Spleen (tissue), 11 donors: ENCODE measurements around the gene CD4. TPM values are rescaled to one million over a fixed set of nuclear protein-coding genes. Genes with fewer than 3 reads are reported as not detected.

ENCODE experiments used
- DNase-seq: peaks from one replicate; pipeline ENCODE4 v3.0.0-alpha.2; 2020
- H3K27ac ChIP-seq, 8 donors: fragments of 200-600 bp; sonication (generic) in 7 of 8; 1 replicate in 4 of 8; 2 replicates in 4 of 8; pipeline versions ENCODE4 v1.5.0 to v1.8.0; 2016 to 2021; ENCODE audit warnings: inconsistent platforms in 4 of 8, mild to moderate bottlenecking in 4 of 8, moderate library complexity in 1 of 8
- H3K27me3 ChIP-seq, 7 donors: fragments of 200-600 bp; sonication (generic) in 6 of 7; replicated peaks in 1 of 7; 1 replicate in 4 of 7; 2 replicates in 3 of 7; pipeline versions ENCODE4 v1.5.0 to v1.8.0; 2016 to 2021; ENCODE audit warnings: inconsistent platforms in 3 of 7, mild to moderate bottlenecking in 1 of 7
- H3K36me3 ChIP-seq, 6 donors: fragments of 200-600 bp; sonication (generic) in 5 of 6; 1 replicate in 4 of 6; 2 replicates in 2 of 6; pipeline versions ENCODE4 v1.5.0 to v1.8.0; 2016 to 2021; ENCODE audit warnings: inconsistent platforms in 2 of 6
- H3K4me1 ChIP-seq, 6 donors: fragments of 200-600 bp; sonication (generic) in 5 of 6; 1 replicate in 3 of 6; 2 replicates in 3 of 6; pipeline versions ENCODE4 v1.5.0 to v1.8.0; 2016 to 2021; ENCODE audit warnings: inconsistent platforms in 3 of 6
- H3K4me3 ChIP-seq, 8 donors: fragments of 200-600 bp; sonication (generic) in 7 of 8; 1 replicate in 4 of 8; 2 replicates in 4 of 8; pipeline versions ENCODE4 v1.5.0 to v1.8.0; 2016 to 2021; ENCODE audit warnings: inconsistent platforms in 4 of 8, mild to moderate bottlenecking in 4 of 8, moderate library complexity in 2 of 8
- H3K9me3 ChIP-seq, 8 donors: fragments of 200-600 bp; sonication (generic) in 7 of 8; 1 replicate in 4 of 8; 2 replicates in 4 of 8; pipeline versions ENCODE4 v1.5.0 to v1.8.0; 2016 to 2021; ENCODE audit warnings: inconsistent platforms in 4 of 8
- CTCF ChIP-seq, 11 experiments: fragments of 200-600 bp in 7 of 11; fragments of 450-650 bp in 4 of 11; sonication (generic) in 4 of 11; IDR thresholded peaks in 8 of 11; conservative IDR thresholded peaks in 3 of 11; 1 replicate in 7 of 11; 2 replicates in 4 of 11; pipeline versions ENCODE4 v1.4.0 to v1.8.0; 2016 to 2021; ENCODE audit warnings: antibody characterized with exemption in 11 of 11, inconsistent platforms in 4 of 11, mild to moderate bottlenecking in 1 of 11
- POLR2A ChIP-seq, 3 donors: fragments of 450-650 bp; IDR thresholded peaks; one replicate each; pipeline ENCODE4 v1.5.1; 2017; ENCODE audit warnings: antibody characterized with exemption in 3 of 3, mild to moderate bottlenecking in 1 of 3
- POLR2AphosphoS5 ChIP-seq, 3 donors: sonication (generic); formaldehyde crosslinking; IDR thresholded peaks; one replicate each; pipeline ENCODE4 v1.5.1; 2017; ENCODE audit warnings: antibody characterized with exemption in 3 of 3
- WGBS, 5 donors: extraction: QIAGEN DNeasy Blood & Tissue Kit in 3 of 5; methylation state at CpG; one replicate each; pipeline versions ENCODE4 v1.1.5 to v1.1.7; 2013 to 2018; 5-methylcytosine and 5-hydroxymethylcytosine counted together
- intact Hi-C: fragments of 100-400 bp; cut with DNase I; formaldehyde crosslinking; loops from one replicate; pipeline ENCODE4 v1.15.0; 2023; ENCODE audit warnings: low total_unique reads
- polyA plus RNA-seq, 3 donors: library from polyadenylated mRNA; stranded (reverse); fragments of 200-250 nt; gene quantifications; one replicate each; pipeline ENCODE4 v1.2.1, GENCODE V29; 2013
- total RNA-seq, 7 donors: library from RNA; depleted of rRNA in 3 of 7; stranded (reverse); fragments of >200 nt in 3 of 7; fragmentation: NEBNext Ultra II Directional in 4 of 7; extraction: Animal tissue kit (Norgen Biotek cat#: 25700) in 4 of 7; gene quantifications; one replicate each; pipeline versions ENCODE4 v1.1.0 to v1.2.1, GENCODE V29; 2016 to 2021
- donor health status: healthy with polysubstance abuse.
- donor health status: DM: no; HTN: no; CAD: no; lungs with moderate emphysema.
- donor health status: DM: no; HTN: no; CAD: no.
- donor health status: Bipolar disorder and iron deficiency.
- donor health status: healthy.
- donor health status: DM: no; HTN: no; CAD: no.
- donor health status: DM: yes; HTN: yes; CAD: no.

The CD4 gene
- total and polyA plus RNA-seq, 10 donors, result 21.8 to 207 (median 151) TPM

GRCh38 chr12:6782119-6782518 is 7.2 kb upstream of the CD4 start:
- H3K36me3 ChIP-seq, result peaks cover 0 to 3% (median 0%) of the 10 kb centered on the region in 6 donors
- peaks cover 0 to 15% (median 0%) of the 10 kb centered on the region in 7 donors for H3K27me3 ChIP-seq
- no peak overlapping the region for H3K4me3 ChIP-seq
- peaks cover 3 to 48% (median 30%) of the 10 kb centered on the region in 6 donors for H3K4me1 ChIP-seq
- no peak for DNase-seq
- intact Hi-C loops, result no loop called here
- 73 to 89% (median 85%) methylated on average over 6 of the region's 6 CpGs for whole genome bisulfite sequencing, 5 donors
- H3K9me3 ChIP-seq, result no peaks in the 10 kb centered on the region
- no peak for TF ChIP-seq POLR2AphosphoS5 (IDR thresholded peaks at IDR 0.05)
- no peak for TF ChIP-seq CTCF (IDR thresholded peaks at IDR 0.05 in 8 of 11, conservative IDR thresholded peaks at IDR 0.05 in 3 of 11)
- no peak for TF ChIP-seq POLR2A (IDR thresholded peaks at IDR 0.05)
- H3K27ac ChIP-seq, result no peak overlapping the region

GRCh38 chr12:6782850-6783566 is 6.3 kb upstream of the CD4 start:
- peaks cover 3 to 48% (median 30%) of the 10 kb centered on the region in 6 donors for H3K4me1 ChIP-seq
- 50 to 73% (median 66%) methylated on average over 8 to 10 of the region's 10 CpGs for WGBS, 5 donors
- H3K9me3 ChIP-seq, result no peaks in the 10 kb centered on the region
- TF ChIP-seq POLR2A (IDR thresholded peaks at IDR 0.05) (no peak), POLR2AphosphoS5 (IDR thresholded peaks at IDR 0.05) (no peak), CTCF (IDR thresholded peaks at IDR 0.05 in 8 of 11, conservative IDR thresholded peaks at IDR 0.05 in 3 of 11) (no peak)
- peaks cover 0 to 6% (median 0%) of the 10 kb centered on the region in 7 donors for H3K27me3 ChIP-seq
- no peak overlapping the region for H3K4me3 ChIP-seq
- no peaks in the 10 kb centered on the region for H3K36me3 ChIP-seq
- no peak for DNase-seq
- no peak overlapping the region for H3K27ac ChIP-seq
- intact Hi-C loops, result no loop called here

- 86 to 90% (median 88%) methylated on average over 9 of the region's 9 CpGs for WGBS, 5 donors
- H3K9me3 ChIP-seq, result no peaks in the 10 kb centered on the region
- intact Hi-C loops, result no loop called here
- no peaks in the 10 kb centered on the region for H3K36me3 ChIP-seq
- no peaks in the 10 kb centered on the region for H3K27me3 ChIP-seq
- peaks cover 0 to 47% (median 24%) of the 10 kb centered on the region in 6 donors for H3K4me1 ChIP-seq
- no peak for DNase-seq
- H3K27ac ChIP-seq, result no peak overlapping the region
- H3K4me3 ChIP-seq, result no peak overlapping the region
- TF ChIP-seq CTCF (IDR thresholded peaks at IDR 0.05 in 8 of 11, conservative IDR thresholded peaks at IDR 0.05 in 3 of 11), result no peak
- TF ChIP-seq POLR2A (IDR thresholded peaks at IDR 0.05), result no peak
- TF ChIP-seq POLR2AphosphoS5 (IDR thresholded peaks at IDR 0.05), result no peak
Observed at GRCh38 chr12:6783828-6784227, 5.5 kb upstream of the CD4 start.

- Histone ChIP-seq H3K36me3 (no peaks in the 10 kb centered on the region), H3K4me3 (no peak overlapping the region), H3K27ac (peak overlapping the region in 2 of 8 donors; percentile 10 to 28), H3K9me3 (no peaks in the 10 kb centered on the region), H3K4me1 (peaks cover 0 to 47% (median 22%) of the 10 kb centered on the region in 6 donors), H3K27me3 (no peaks in the 10 kb centered on the region)
- 54 to 87% (median 69%) methylated on average over 5 of the region's 5 CpGs for WGBS, 5 donors
- DNase-seq, result no peak
- intact Hi-C loops, result no loop called here
- TF ChIP-seq POLR2A (IDR thresholded peaks at IDR 0.05), result no peak
Observed at GRCh38 chr12:6784296-6784695, 5.0 kb upstream of the CD4 start.
